Mucosa of descending colon (tissue), 3 donors: ENCODE results near the gene CCDC85C. TPM values are rescaled to one million over a fixed set of nuclear protein-coding genes. Genes with fewer than 3 reads are reported as not detected.

Experiments
- ATAC-seq: fragments of 200-7000 bp; cut with Tn5 transposase; one replicate; pipeline ENCODE4 v1.9.1; 2020; ENCODE audit warnings: mild to moderate bottlenecking, moderate library complexity
- DNase-seq, 3 donors: peaks; one replicate each; pipeline ENCODE4 v3.0.0-alpha.2; 2020
- H3K36me3 ChIP-seq: fragments of 200-600 bp; one replicate; pipeline ENCODE4 v1.8.0; 2021; ENCODE audit warnings: low read depth, mild to moderate bottlenecking
- H3K4me1 ChIP-seq: fragments of 200-600 bp; one replicate; pipeline ENCODE4 v1.8.0; 2021; ENCODE audit warnings: low read depth, mild to moderate bottlenecking
- H3K4me3 ChIP-seq: fragments of 200-600 bp; one replicate; pipeline ENCODE4 v1.8.0; 2021; ENCODE audit warnings: mild to moderate bottlenecking
- H3K9me3 ChIP-seq: fragments of 200-600 bp; one replicate; pipeline ENCODE4 v1.8.0; 2021; ENCODE audit warnings: mild to moderate bottlenecking
- intact Hi-C, 2 donors: fragments of 100-400 bp; cut with DNase I in 1 of 2; cut with micrococcal nuclease in 1 of 2; formaldehyde crosslinking; loops; one replicate each; pipeline versions ENCODE4 v1.11.0 to v1.11.1; 2022; cut with DNase I, micrococcal nuclease
- total RNA-seq, 3 donors: library from RNA; stranded (reverse); fragmentation: NEBNext Ultra II Directional in 2 of 3; extraction: Animal tissue kit (Norgen Biotek cat#: 25700) in 2 of 3; gene quantifications; one replicate each; pipeline versions ENCODE4 v1.2.1 to v1.2.4, GENCODE V29; 2021 to 2023
- TF ChIP-seq, protein P1 (sequence below): fragments of 200-600 bp; IDR thresholded peaks from one replicate; pipeline ENCODE4 v1.8.0; 2022; ENCODE audit warnings: antibody characterized with exemption, mild to moderate bottlenecking
- donor health status: DM: no; HTN: no; CAD: no; lungs with moderate emphysema.
- donor health status: DM: no; HTN: no; CAD: no.
- donor health status: DM: no; HTN: yes; CAD: no.

Gene CCDC85C
- total RNA-seq, 3 donors from 2014 or later = 66.2 to 102 (median 66.2) TPM

DNA sequence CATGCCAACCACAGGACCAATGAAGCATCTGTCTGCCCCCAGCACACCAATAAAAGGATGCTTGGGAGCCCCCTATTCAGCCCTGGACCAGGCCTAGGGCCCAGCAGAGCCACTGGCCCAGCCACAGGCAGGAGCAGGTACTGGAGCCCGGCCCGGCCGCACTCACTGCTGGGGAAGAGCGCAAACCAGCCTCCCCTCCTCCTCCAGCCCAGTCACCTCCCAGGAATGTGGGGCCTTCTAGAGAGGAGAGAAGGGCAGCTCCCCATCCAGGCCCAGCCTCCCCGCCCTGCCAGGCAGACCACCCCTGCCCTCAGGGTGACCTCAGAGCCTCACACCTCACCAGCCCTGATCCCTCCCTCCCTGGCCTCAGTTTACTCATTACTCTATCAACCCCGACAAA, 66.6 kb downstream of the CCDC85C start:
- DNase-seq = no peak
- TF ChIP-seq, protein P1, sequence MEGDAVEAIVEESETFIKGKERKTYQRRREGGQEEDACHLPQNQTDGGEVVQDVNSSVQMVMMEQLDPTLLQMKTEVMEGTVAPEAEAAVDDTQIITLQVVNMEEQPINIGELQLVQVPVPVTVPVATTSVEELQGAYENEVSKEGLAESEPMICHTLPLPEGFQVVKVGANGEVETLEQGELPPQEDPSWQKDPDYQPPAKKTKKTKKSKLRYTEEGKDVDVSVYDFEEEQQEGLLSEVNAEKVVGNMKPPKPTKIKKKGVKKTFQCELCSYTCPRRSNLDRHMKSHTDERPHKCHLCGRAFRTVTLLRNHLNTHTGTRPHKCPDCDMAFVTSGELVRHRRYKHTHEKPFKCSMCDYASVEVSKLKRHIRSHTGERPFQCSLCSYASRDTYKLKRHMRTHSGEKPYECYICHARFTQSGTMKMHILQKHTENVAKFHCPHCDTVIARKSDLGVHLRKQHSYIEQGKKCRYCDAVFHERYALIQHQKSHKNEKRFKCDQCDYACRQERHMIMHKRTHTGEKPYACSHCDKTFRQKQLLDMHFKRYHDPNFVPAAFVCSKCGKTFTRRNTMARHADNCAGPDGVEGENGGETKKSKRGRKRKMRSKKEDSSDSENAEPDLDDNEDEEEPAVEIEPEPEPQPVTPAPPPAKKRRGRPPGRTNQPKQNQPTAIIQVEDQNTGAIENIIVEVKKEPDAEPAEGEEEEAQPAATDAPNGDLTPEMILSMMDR = no peak
- Histone ChIP-seq H3K4me3 (no peak overlapping the region), H3K4me1 (peaks cover 4% of the 10 kb centered on the region), H3K9me3 (no peaks in the 10 kb centered on the region), H3K36me3 (no peaks in the 10 kb centered on the region)
- intact Hi-C loops = no loop called here
- peak; percentile 23 for ATAC-seq

DNA sequence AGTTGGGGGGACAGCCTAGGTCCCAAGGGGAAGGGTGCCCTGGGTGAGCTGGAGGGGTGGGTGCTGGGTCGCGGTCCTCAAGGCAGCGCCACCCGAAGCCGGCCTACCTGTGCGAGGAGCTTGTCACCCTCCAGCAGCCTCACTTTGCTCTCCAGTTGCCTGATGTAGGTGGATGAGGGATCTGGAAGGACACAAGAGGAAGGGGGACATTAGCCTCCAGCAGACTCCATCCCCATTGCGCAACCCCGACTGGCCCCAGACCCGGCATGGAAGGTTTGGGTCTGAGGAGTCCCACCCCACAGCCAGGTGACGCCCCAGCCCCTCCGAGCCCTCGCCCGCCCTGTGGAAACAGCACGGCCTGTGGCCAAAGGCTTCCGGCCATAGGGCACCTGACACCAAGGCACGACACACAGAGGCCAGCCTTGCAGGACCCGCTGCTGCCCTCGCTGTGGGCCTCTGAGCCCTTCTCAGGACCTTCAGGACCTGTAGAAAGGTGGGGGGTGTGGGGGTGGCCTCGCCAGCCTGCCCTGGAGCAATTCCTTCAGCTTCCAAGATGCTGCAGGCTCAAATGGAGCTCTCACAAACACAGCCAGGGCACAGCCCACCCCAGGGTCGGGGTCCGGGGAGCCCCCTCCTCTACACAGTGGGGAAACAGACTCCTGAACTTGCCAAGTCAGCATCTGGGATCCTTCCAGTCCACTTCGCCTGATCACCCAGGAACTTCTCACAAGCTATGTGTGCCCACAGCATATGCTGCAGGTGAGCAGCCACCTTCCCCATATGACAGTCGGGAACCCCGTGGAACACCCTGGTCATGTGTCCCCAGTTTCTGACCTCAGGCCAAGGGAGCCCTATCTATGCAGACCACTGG, 67.9 kb downstream of the CCDC85C start:
- Histone ChIP-seq H3K4me1 (peaks cover 4% of the 10 kb centered on the region), H3K36me3 (no peaks in the 10 kb centered on the region), H3K9me3 (no peaks in the 10 kb centered on the region), H3K4me3 (no peak overlapping the region)
- no peak for DNase-seq
- ATAC-seq = no peak
- intact Hi-C loops = no loop called here
- TF ChIP-seq, protein P1 = no peak

DNA sequence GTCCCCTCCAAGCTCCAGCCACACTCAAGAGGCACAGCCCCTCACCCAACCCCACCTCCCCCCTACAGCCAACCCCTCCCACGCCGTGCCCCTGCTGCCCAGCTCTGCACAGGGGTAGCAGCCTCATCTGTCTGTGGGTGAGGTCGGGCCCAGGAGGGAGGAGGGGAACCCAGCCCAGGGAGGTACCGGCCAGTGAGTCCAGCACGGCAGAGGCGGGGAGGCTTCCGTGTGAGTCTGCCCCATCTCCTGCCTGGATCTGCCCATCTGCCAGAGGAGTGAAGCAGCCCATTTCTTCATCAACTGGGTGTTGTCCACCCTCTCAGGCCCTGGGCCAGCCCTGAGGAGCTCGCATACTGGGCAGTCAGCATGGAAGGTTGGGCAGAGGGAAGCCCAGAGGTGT, 68.6 kb downstream of the CCDC85C start:
- ATAC-seq (no peak), DNase-seq (no peak)
- no peaks in the 10 kb centered on the region for H3K36me3 ChIP-seq
- TF ChIP-seq, protein P1 = no peak
- intact Hi-C loops = no loop called here
- H3K4me3 ChIP-seq = no peak overlapping the region
- H3K4me1 ChIP-seq = peaks cover 2% of the 10 kb centered on the region
- no peaks in the 10 kb centered on the region for H3K9me3 ChIP-seq

DNA sequence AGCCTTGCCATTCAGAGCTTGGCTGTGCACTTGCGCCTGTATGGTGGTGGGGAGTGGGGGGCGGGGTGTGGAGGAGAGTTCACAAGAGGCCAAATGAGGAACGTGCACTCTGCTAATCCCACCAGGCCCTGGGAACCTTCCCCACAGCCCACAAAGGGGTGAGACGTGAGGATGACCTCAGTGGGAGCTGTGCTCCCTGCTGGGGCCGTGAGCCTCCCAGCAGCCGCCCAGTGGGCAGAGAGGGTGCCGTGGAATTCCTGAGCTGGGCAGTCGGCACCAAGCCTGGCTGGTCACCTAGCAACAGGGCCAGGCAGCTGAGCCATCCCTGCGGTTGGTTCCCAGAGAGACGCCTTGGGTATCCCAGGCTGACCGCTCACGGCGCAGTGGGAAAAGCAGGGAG, 69.1 kb downstream of the CCDC85C start:
- ATAC-seq (no peak), DNase-seq (no peak)
- H3K4me3 ChIP-seq = no peak overlapping the region
- TF ChIP-seq, protein P1 = no peak
- no peaks in the 10 kb centered on the region for H3K4me1 ChIP-seq
- H3K9me3 ChIP-seq = no peaks in the 10 kb centered on the region
- no peaks in the 10 kb centered on the region for H3K36me3 ChIP-seq
- intact Hi-C loops = no loop called here

DNA sequence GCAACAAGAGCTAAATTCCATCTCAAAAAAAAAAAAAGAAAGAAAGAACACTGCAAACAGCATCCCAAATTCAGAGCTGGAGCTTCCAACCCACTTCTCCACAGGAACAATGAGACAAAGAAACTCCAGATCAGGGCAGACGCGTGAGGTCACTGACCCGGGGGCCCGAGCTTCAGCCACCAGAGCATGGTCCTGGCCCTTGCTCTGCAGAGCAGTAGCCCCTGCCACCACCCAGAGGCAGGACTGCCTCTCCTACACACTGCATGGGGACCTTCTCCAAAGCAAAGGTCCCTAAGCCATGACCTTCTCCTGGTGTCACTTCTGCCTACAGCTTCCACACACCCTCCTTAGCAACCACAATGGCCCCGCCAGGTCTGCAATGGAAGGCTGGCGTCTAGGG, 69.7 kb downstream of the CCDC85C start:
- intact Hi-C loops = no loop called here
- no peaks in the 10 kb centered on the region for H3K36me3 ChIP-seq
- DNase-seq = no peak
- H3K4me1 ChIP-seq = no peaks in the 10 kb centered on the region
- no peaks in the 10 kb centered on the region for H3K9me3 ChIP-seq
- ATAC-seq = no peak
- H3K4me3 ChIP-seq = no peak overlapping the region
- TF ChIP-seq, protein P1 = no peak
